Fibroblast of skin of left quadriceps (primary cell): ENCODE results near the gene EML4.
A peak's percentile ranks its signal among the peaks of the same experiment; 100 is the strongest.

ENCODE experiments used
- DNase-seq, 2 experiments: peaks; one replicate each; pipeline ENCODE4 v3.0.0-alpha.2; 2013; ENCODE audit warnings: low read depth in 2 of 2

Gene EML4

DNA sequence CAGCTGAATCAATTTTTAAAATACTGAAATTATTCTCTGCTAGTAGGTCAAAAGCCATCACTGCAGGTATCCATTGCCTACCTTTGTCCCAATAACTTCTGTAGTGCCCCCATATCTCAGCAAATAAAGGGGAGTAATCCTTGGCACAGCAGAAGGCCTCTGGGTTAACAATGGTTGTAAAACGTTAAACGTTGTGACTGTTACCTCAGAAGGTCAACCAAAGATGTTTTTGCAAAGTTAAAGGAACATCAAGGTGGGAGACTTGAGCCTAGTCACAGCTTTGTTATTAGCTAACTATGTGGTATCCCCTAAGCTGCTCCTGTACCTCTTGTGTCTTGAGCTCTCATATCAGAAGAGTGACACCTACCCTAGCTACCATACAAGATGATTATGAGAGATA is 131.4 kb downstream of the EML4 start:
- DNase-seq = no peak

DNA sequence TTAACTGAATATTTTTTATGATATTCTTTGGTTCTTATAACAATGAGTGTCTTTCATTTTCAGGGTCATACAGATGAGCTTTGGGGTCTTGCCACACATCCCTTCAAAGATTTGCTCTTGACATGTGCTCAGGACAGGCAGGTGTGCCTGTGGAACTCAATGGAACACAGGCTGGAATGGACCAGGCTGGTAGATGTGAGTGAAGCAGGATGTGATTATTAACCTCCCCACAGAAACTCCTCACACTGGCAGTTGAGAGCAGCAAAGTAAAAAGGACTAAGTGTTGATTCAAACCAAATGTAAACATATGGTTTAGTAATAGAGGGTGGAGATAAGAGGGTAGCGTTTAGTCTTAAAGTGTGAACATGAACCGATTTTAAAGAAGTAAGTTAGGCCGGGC is 134.1 kb downstream of the EML4 start:
- no peak for DNase-seq

DNA sequence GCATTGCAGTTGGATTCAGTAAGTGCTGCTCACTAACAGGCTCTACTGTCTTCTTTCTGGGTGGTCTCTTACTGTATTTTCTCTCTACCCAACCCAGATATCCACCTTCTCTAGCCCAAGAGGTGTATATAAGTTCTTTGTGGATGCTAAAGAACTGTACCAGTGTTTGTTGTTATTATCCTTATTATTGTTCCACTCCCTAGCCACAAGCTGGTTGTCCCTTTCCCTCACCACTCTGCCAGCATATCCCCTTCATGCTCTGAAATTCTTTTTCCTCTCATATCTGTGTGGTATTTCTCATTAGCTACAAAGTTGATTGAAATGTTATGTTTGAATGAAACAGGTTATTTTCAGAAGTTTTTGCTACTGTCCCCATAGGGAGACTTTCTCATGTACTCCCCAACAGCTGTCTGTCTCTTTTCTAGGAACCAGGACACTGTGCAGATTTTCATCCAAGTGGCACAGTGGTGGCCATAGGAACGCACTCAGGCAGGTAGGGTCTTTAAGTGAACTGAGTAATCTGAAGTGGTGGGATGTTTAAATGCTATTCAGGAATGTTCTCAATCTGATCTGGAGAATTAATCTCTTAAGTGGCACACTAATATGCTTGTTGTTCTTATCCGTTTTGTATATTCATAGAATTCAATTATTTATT is 135.0 kb downstream of the EML4 start:
- no peak for DNase-seq

DNA sequence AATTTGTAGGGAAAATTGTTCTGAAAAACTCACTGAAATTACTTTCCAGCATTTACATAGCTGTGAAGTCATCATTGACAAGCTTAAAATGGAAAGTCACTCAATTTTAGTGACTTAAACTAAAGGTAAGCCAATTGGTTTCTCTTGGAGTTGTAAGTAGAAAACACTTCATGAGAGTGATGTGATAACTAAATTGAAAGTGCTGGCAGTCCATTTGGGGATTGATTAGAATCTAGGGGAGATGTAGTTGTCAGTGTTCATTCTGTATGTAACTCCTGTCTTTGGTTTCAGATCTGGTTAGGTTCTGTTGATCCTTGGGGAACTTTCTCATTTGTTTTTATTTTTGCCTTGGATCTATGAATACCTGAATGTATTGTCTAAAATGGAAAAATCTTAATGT is 138.0 kb downstream of the EML4 start:
- DNase-seq = no peak

DNA sequence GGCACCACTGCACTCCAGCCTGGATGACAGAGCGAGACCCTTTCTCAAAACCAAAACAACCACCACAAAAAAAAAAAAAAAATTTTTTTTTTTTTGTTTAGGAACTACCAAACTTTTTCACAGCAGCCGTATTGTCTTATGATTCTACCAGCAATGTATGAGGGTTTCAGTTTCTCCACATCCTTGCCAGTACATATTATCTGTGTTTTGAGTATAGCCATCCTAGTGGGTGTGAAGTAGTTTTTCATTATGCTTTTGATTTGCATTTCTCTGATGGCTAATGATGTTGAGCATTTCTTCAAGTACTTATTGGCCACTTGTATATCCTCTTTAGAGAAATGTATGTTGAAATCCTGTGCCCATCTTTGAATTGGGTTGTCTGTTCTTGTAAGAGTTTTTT is 140.2 kb downstream of the EML4 start:
- DNase-seq = no peak

DNA sequence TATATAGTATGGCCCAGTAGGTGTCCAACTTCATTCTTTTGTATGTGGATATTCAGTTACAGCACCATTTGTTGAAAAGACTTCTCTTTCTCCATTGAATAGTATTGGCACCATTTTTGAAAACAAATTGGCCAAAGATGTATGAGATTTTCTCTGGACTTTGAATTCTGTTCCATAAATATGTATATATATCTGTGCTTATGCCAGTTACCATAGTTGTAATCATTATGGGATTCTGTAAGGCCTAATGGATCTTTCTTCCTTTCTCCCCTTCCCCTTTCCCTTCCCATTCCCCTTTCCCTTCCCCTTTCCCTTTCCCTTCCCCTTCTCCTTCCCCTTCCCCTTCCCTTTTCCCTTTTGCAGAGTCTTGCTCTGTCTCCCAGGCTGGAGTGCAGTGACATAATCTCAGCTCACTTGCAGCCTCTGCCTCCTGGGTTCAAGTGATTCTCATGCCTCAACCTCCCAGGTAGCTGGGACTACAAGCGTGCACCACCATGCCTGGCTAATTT is 140.9 kb downstream of the EML4 start:
- DNase-seq = no peak

DNA sequence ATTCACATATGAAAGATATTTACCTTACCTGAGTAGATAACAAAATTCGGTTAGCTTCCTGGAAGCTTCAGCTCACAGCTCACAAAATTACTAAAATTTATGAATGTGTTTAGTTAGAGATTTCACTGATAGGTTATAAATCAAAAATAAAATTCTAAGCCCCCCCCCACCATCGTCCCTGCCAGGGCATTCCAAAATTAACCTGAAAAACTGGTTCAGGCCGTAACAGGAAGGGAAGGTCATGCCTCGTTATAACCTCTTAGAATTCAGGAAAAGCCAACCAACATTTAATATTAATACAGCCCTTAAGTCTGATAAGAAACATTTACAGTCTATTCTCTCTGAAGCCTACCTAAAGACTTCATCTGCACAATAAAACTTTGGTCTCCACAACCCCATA is 143.0 kb downstream of the EML4 start:
- DNase-seq = no peak

DNA sequence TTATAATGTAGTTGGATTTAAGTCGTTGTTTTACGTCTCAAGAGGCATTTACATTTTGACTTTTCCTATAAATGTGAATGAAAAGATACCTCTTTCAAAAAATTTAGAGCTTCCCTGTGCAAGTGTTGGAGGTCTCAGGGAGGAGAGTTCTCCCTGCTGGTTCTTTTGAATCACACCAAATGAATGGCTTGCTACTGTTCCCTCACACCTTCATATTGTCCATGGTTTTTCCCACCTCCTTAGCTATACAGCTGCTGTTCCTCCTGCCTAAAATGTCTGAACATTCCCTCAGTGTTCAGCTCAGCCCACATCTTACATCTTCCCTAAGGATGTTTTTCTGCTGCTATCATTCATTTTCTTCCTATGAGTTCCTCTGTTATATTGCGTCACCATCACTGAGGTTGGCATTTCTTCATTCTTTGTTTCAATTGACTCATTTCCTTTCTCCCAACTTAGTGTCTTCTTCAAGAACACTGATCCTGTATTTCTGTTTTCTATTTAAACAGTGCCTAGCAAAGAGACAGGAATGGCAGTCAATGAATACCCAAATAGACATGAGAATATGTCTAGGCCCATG is 145.8 kb downstream of the EML4 start:
- DNase-seq = peak; percentile 88

DNA sequence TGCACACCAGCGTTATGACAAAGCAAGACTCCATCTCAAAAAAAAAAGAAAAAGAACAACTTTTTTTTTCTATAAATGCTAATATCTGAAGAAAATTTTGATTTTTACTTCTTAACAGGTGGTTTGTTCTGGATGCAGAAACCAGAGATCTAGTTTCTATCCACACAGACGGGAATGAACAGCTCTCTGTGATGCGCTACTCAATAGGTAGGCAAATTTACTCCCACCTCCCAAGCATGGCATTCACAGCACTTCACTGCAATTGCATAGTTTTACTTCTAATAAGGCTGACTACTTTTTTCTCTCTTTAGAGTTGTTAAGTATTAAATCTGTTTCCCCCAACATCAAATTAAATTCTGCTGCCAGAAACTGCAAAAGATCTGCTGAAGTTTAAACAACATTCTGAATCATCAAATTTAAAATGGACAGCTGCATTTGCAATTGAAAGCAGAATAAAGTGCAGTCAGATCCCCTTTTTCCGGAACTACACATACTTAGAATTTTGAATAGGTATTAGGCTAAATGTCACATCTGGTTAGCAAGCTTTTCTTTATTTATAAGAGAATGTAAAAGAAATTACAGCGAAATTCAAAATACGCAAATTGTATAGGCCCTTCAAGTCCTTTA is 146.8 kb downstream of the EML4 start:
- DNase-seq = no peak

DNA sequence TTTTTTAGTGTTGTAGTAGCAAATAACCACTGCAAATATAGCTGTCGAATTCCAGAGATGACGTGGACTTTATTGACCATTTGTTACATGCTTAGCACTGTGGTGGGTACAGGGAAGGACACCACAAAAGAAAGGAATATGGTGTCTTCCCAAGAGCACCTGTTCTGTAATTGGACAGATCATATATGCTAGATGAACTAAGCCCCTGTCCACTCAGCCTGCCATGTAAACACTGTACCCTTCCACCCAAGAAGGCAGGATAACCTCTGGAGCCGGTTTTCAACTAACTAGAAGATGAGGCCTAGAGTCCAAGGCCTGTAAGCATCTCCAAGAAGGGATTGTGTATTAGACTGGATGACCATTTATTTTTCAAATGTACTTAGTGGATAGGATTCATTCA is 147.8 kb downstream of the EML4 start:
- no peak for DNase-seq

DNA sequence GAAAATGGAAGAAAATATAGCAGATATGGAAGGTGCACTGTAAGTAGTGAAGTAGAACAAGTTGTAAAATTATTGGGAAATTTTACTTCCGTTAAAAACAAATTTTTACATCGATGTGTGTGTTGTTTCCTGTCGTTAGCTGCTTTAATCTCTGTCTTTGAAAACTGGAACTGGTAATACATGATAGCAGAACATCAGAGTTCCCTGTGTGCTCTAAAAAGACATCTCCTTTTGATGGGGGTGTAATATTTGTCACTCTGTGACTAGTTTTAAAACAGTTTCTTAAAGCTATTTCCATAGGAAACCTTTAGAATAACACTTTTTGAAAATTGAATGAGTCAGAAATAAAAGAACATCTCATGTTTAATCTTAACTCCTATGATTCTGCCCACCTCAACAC is 148.3 kb downstream of the EML4 start:
- no peak for DNase-seq

DNA sequence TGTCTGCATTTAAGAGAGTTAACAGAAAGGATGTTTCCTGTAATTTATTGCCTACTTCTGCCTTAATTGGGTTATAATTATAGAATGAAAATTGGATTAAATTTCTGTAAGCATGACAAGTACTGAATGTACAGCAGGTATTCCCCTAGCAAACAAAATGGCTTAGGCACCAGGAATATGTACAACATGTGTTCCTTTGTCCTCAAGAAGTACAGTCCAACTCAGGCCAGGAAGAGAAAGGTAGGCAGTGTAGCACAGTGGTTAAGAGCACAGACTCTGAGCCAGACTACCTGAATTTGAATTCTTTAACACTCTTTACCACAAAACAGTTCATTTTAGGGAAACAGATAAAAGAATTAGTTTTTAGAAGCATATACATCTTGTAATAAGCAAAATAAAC is 148.8 kb downstream of the EML4 start:
- DNase-seq = no peak

DNA sequence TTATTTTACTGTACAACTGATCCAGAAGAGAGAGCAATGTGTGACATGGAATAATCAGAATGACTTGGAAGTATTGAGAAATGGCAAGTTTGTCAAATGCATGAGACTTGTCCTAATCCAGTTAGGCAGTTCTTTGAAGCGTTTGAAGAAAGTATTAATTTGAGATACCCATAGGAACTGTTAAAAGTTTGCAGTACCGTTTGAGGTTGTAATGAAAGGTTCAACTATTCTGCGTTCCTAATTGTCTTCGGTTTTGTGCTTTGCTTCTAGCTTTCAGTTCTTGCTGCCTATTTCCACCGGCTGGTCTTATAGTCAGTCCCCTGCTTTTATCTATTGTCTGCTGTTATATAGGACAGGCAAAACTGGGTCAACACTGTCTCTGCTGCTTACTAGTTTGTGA is 150.1 kb downstream of the EML4 start:
- no peak for DNase-seq

DNA sequence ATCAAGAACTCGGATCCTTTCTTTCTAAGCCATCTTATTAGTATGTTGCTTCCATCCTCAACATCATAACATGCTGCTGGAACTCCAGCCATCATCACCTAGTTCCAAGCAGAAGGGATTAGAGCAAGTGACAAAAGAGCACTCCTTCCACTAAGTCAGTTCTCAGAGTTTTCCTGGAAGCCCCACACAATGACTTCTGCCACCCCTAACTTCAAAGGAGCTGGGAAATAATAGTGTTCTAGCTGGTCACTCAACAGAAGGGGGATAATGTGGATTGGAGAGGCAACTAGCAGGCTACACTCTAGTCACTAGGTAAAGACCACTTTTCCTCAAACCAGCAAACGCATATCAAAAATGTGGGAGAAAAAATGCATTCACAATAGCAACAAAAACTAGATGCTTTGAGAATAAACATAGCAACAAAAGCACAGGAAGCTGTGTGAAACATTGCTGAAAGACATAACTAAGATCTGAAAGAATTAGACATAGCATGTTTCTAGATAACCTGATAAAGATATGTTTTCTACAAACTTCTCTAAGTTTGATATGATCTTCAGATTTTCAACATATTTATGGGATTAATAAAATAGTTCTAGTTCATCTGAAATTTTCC is 152.4 kb downstream of the EML4 start:
- no peak for DNase-seq

DNA sequence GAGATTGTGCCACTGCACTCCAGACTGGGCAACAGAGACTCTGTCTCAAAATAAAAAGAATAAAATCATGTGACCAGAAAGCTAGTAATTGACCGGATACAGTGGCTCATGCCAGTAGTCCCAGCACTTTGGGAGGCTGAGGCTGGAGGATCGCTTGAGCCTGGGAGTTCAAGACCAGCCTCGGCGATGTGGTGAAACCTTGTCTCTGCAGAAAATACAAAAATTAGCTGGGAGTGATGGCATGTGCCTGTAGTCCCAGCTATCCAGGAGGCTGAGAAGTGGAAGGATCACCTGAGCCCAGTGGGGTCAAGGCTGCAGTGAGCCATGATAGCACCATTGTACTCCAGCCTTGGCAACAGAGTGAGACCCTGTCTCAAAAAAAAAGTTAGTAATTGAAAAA is 155.1 kb downstream of the EML4 start:
- DNase-seq = no peak

DNA sequence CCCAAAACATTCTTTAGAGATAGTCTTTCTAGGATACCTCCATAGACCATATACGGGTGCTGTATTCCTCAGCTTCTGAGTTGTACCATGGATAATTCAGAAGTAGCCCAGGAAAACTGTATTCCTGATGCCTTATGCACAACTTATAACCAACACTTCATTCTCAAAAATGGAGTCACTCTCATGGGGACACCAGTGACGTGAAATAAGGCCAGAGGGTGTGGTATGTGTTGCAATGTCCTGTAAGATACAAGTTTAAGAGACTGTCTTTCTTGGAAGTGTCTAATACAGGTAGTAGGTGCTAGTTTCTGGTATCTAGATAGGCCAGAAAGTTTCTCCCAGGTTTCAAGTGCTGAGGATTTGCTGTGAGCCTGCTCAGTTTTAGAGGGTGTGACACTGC is 155.8 kb downstream of the EML4 start:
- DNase-seq = no peak

DNA sequence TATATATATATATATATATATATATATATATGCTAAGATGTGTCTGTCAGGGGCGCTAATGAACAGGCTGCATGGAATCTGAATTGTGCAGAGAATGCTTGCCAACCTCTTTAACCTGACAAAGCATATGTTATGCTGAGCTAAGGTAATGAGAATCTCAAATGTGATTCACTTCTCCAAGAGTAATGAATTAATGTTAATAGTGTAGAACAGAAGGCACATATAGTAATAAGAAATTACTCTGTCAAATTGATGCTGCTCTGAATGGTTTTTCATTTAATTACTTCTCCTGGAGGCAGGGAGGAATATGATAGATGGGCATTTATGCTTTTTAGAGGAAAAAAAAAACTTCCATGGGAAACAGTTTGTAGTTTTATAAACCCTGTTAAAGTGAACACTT is 156.5 kb downstream of the EML4 start:
- no peak for DNase-seq

DNA sequence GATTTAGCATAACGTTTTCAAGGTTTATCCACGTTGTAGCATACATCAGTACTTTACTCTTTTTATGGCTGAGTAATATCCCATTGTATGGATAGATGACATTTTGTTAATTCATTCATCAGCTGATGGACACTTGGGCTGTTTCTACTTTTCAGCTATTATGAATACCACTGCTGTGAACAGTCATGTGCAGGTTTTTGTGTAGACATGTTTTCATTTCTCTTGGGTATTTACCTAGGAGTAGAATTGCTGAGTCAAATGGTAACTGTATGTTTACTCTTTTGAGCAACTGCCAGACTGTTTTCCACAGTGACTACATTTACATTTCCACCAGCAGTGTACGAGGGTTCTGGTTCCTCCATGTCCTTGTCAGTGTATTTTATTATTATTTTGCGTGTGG is 158.0 kb downstream of the EML4 start:
- no peak for DNase-seq

DNA sequence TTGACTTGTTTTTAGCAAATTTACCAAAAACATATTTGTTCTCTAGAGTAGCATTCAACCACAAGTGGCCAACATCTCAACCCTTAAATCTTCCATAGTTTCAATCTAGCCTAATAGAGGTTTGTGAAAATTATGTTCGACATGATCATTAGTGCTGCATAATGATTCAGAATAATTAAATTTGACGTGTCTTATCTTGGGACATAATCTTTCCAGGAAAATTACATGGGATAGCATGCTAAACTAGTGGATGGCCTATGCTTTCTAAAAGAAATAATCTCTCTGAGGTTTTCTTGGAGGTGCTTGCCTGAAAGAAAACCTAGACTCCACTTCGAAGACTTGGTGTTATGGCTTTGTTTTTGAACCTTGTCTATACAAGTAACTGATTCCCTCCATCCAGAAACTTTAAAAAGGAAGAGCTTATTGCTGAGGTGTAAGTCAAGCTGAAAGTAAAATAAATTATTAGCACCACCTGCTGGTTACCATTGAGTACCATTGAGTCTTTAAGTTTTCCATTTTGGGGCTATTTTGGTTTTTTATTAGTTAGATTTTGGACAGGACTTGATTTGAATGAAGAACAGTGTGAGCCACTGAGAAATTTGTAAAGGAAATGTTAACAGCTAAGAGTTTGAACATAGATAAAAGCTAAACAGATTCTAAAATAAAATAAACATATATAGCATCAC is 159.1 kb downstream of the EML4 start:
- peak in 1 of 2 experiments; percentile 12 for DNase-seq

DNA sequence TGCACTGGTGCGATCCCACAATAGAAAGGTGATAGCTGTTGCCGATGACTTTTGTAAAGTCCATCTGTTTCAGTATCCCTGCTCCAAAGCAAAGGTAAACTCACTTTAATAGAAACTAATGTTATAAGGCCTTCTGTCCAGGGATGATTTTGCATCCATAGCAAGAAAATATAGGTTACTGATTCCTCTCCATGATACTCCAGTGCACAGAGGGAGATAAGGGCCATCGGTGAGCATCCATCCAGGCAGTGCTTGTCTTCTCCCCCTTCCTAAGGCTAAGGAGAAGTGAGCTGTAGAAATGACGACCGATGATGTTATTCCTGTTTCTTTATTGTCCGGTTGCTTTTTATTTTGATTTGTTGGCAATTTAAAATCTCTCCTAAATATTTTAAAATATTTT is 159.8 kb downstream of the EML4 start:
- no peak for DNase-seq

DNA sequence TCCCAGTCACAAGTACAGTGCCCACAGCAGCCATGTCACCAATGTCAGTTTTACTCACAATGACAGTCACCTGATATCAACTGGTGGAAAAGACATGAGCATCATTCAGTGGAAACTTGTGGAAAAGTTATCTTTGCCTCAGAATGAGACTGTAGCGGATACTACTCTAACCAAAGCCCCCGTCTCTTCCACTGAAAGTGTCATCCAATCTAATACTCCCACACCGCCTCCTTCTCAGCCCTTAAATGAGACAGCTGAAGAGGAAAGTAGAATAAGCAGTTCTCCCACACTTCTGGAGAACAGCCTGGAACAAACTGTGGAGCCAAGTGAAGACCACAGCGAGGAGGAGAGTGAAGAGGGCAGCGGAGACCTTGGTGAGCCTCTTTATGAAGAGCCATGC is 160.6 kb downstream of the EML4 start:
- no peak for DNase-seq

DNA sequence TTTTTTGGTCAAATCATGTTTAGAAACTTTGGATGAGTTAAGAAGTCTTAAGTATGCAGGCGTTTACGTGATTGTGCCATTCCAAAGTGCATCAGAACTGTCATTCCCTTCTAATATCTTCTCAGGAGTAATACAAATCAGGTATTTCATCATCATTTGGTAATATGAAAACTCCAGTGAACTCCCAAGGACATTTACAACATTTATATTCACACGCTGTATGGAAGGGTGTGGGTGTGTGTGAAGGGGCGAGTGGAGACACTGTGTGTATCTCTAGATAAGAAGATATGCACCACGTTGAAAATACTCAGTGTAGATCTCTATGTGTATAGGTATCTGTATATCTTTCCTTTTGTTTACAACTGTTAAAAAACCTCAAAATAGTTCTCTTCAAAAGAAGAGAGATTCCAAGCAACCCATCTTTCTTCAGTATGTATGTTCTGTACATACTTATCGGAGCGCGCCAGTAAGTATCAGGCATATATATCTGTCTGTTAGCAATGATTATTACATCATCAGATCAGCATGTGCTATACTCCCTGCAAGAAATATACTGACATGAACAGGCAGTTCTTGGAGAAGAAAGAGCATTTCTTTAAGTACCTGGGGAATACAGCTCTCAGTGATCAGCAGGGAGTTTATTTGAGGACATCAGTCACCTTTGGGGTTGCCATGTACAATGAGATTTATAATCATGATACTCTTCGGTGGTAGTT is 162.6 kb downstream of the EML4 start:
- no peak for DNase-seq
